Measurements from ENCODE around the gene PTHLH. TPM values are rescaled to one million over a fixed set of nuclear protein-coding genes. Genes with fewer than 3 reads are reported as not detected.

PTHLH gene
- total RNA-seq, 1 experiment from 2014 or later = 0.35 TPM

GRCh38 chr12:27946421-27946820 lies 26.1 kb downstream of the PTHLH start:
- no peak overlapping the region for H2BK12ac ChIP-seq (ENCODE audit: insufficient read length, low read depth, low read length)
- no peak overlapping the region for H3K18ac ChIP-seq (ENCODE audit: insufficient read length, low read depth, low read length)
- no peak overlapping the region for H2AFZ ChIP-seq (ENCODE audit: low read length)
- no peak overlapping the region for H2BK20ac ChIP-seq (ENCODE audit: low read depth, low read length, poor library complexity, severe bottlenecking)
- no peak overlapping the region for H4K8ac ChIP-seq (replicated peaks; ENCODE audit: insufficient read length, low read depth, low read length)
- no peak overlapping the region for H4K5ac ChIP-seq (ENCODE audit: insufficient read length, low read depth, low read length)
- H4K20me1 ChIP-seq (ENCODE audit: control insufficient read depth, insufficient read depth, insufficient read length) = no peaks in the 10 kb centered on the region
- H3K4me2 ChIP-seq (ENCODE audit: insufficient read depth, insufficient read length, low read length) = no peak overlapping the region
- TF ChIP-seq CTCF (conservative IDR thresholded peaks at IDR 0.05) = no peak
- H2BK5ac ChIP-seq (ENCODE audit: insufficient read length, low read length) = no peak overlapping the region
- no peaks in the 10 kb centered on the region for H3K79me2 ChIP-seq (ENCODE audit: insufficient read depth, low read length)
- H3K23me2 ChIP-seq (ENCODE audit: insufficient read length, low read depth, low read length, poor library complexity, severe bottlenecking) = no peaks in the 10 kb centered on the region
- no peak overlapping the region for H2AK5ac ChIP-seq (ENCODE audit: insufficient read length, low read length)
- no peak overlapping the region for H3K14ac ChIP-seq (ENCODE audit: insufficient read depth, low read length)
- Mint-ChIP-seq H3K9me3 (no peaks in the 10 kb centered on the region), H3K27me3 (ENCODE audit: low read depth) (no peaks in the 10 kb centered on the region; the same call in 1 of the 2 replicates), H3K27ac (no peak overlapping the region), H3K36me3 (ENCODE audit: insufficient read depth in 1 of 3, low read depth in 3 of 3) (no peaks in the 10 kb centered on the region), H3K4me1 (peaks cover 2% of the 10 kb centered on the region in 2 experiments; a peak in 3 of 4 replicates), H3K4me3 (no peak overlapping the region)
- H3K27me3 ChIP-seq (ENCODE audit: insufficient read depth, low read length) = no peaks in the 10 kb centered on the region
- no peak overlapping the region for H3K56ac ChIP-seq (ENCODE audit: insufficient read length, low read depth, low read length)
- no peak overlapping the region for H3T11ph ChIP-seq (ENCODE audit: low read length)
- no peak overlapping the region for H3K4ac ChIP-seq (ENCODE audit: low read depth, low read length)
- no peak for DNase-seq
- no peak overlapping the region for H2BK120ac ChIP-seq (ENCODE audit: low read depth, low read length, poor library complexity, severe bottlenecking)
- H3K27ac ChIP-seq (ENCODE audit: insufficient read length, low read depth, low read length) = no peak overlapping the region
- WGBS (ENCODE audit: extremely low coverage, insufficient read length, low lambda C conversion rate) = no CpG with 5 or more reads among the region's 1 CpG
- H3K9ac ChIP-seq (ENCODE audit: extremely low read depth, insufficient read length, low read length) = no peak overlapping the region
- no peaks in the 10 kb centered on the region for H3K9me3 ChIP-seq (ENCODE audit: control insufficient read depth, low read depth, low read length)
- peaks cover 3% of the 10 kb centered on the region; the same call in 1 of the 2 replicates for H3K4me1 ChIP-seq (ENCODE audit: insufficient read depth, low read length)
- no peak overlapping the region for H2BK15ac ChIP-seq (ENCODE audit: low read depth, low read length)
- no peak overlapping the region for H3K23ac ChIP-seq (ENCODE audit: insufficient read length, low read depth, low read length)
- no peaks in the 10 kb centered on the region for H3K79me1 ChIP-seq (ENCODE audit: insufficient read depth, low read depth, low read length, poor library complexity, severe bottlenecking)
- no peak overlapping the region for H4K91ac ChIP-seq (ENCODE audit: insufficient read length, low read depth, low read length)

All from H9 (cell line).